ENCODE measurements around the gene CPXM1.

Gene CPXM1

GRCh38 chr20:2805689-2806350 lies 5.4 kb upstream of the CPXM1 start:
- no peak for DNase-seq (ENCODE audit: low spot score)
- no peak for TF ChIP-seq CTCF (IDR thresholded peaks at IDR 0.05; ENCODE audit: extremely low read depth, missing control alignments)

GRCh38 chr20:2804852-2805688 lies 4.6 kb upstream of the CPXM1 start:
- TF ChIP-seq CTCF (IDR thresholded peaks at IDR 0.05; ENCODE audit: extremely low read depth, missing control alignments), result no peak
- no peak for DNase-seq (ENCODE audit: low spot score)

GRCh38 chr20:2804041-2804828 lies 3.8 kb upstream of the CPXM1 start:
- DNase-seq (ENCODE audit: low spot score), result no peak
- no peak for TF ChIP-seq CTCF (IDR thresholded peaks at IDR 0.05; ENCODE audit: extremely low read depth, missing control alignments)

GRCh38 chr20:2801286-2801728 lies 880 bp upstream of the CPXM1 start:
- no peak for DNase-seq (ENCODE audit: low spot score)
- TF ChIP-seq CTCF (IDR thresholded peaks at IDR 0.05; ENCODE audit: extremely low read depth, missing control alignments), result no peak

GRCh38 chr20:2799688-2800520 lies 523 bp downstream of the CPXM1 start:
- no peak for TF ChIP-seq CTCF (IDR thresholded peaks at IDR 0.05; ENCODE audit: extremely low read depth, missing control alignments)

GRCh38 chr20:2799271-2799670 lies 1.2 kb downstream of the CPXM1 start:
- no peak for TF ChIP-seq CTCF (IDR thresholded peaks at IDR 0.05; ENCODE audit: extremely low read depth, missing control alignments)
- no peak for DNase-seq (ENCODE audit: low spot score)

More at GRCh38 chr20:2799688-2800520, 523 bp downstream of the CPXM1 start:
- DNase-seq (ENCODE audit: low spot score), result peak; percentile 67
